LNCaP clone FGC (cell line): ENCODE measurements around the gene RXRB.

Experiments used
- DNase-seq: peaks from one replicate; pipeline ENCODE4 v3.0.0-alpha.2; 2011; ENCODE audit warnings: low read depth
- H3K4me3 ChIP-seq: 2 replicates; pipeline ENCODE4 v1.5.1; 2011; ENCODE audit warnings: mild to moderate bottlenecking, low read depth, low read length, control low read depth
- TF ChIP-seq, protein P1 (sequence below): IDR thresholded peaks from 2 replicates; pipeline ENCODE4 v1.5.1; 2012; ENCODE audit warnings: mild to moderate bottlenecking; ENCODE audit not compliant: control insufficient read depth, insufficient read depth; ENCODE audit errors: extremely low read depth

RXRB gene

DNA sequence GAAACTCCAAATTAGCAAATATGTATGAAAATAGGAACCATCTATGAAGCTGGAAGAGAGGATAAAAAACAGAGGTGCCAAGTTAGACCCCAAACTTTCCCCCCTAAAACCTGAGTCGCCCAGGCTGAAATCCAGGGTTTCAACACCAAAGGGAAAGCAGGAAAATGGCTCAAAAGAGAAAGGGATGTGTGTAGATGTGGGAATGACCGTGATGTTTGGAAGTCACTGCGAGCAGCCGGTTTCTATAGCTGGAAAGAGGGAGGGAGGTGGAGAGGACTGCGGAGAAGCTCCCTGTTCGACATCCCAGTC lies 12.3 kb upstream of the RXRB start:
- H3K4me3 ChIP-seq = no peak overlapping the region
- TF ChIP-seq, protein P1, sequence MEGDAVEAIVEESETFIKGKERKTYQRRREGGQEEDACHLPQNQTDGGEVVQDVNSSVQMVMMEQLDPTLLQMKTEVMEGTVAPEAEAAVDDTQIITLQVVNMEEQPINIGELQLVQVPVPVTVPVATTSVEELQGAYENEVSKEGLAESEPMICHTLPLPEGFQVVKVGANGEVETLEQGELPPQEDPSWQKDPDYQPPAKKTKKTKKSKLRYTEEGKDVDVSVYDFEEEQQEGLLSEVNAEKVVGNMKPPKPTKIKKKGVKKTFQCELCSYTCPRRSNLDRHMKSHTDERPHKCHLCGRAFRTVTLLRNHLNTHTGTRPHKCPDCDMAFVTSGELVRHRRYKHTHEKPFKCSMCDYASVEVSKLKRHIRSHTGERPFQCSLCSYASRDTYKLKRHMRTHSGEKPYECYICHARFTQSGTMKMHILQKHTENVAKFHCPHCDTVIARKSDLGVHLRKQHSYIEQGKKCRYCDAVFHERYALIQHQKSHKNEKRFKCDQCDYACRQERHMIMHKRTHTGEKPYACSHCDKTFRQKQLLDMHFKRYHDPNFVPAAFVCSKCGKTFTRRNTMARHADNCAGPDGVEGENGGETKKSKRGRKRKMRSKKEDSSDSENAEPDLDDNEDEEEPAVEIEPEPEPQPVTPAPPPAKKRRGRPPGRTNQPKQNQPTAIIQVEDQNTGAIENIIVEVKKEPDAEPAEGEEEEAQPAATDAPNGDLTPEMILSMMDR = no peak
- no peak for DNase-seq

DNA sequence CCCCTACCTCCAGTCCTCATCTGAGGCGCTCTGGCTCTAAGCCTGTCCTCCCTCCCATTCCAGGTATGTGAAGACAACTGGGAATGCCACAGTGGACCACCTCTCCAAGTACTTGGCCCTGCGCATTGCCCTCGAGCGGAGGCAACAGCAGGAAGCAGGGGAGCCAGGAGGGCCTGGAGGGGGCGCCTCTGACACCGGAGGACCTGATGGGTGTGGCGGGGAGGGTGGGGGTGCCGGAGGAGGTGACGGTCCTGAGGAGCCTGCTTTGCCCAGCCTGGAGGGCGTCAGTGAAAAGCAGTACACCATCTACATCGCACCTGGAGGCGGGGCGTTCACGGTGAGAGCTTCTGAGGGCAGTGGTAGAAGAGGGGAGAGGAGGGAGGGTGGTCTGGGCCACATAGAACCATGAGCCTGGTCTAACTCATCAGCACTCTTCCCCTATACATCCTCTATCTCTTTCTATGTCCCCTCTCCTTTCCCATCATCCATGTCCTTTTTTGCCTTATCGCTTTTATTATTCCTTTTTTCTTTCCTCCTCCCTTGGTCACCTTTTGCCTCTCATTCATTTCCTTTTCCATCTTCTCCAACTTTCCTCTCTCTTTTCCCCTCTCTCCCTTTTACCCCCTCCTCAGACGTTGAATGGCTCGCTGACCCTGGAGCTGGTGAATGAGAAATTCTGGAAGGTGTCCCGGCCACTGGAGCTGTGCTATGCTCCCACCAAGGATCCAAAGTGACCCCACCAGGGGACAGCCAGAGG lies 11.4 kb upstream of the RXRB start:
- DNase-seq = no peak
- no peak overlapping the region for H3K4me3 ChIP-seq
- TF ChIP-seq, protein P1 = no peak

DNA sequence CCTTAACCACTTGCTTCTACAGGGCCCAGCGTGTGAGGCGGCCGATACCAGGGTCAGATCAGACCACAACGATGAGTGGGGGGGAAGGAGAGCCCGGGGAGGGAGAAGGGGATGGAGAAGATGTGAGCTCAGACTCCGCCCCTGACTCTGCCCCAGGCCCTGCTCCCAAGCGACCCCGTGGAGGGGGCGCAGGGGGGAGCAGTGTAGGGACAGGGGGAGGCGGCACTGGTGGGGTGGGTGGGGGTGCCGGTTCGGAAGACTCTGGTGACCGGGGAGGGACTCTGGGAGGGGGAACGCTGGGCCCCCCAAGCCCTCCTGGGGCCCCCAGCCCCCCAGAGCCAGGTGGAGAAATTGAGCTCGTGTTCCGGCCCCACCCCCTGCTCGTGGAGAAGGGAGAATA lies 10.7 kb upstream of the RXRB start:
- H3K4me3 ChIP-seq = no peak overlapping the region
- DNase-seq = no peak
- TF ChIP-seq, protein P1 = no peak

GRCh38 chr6:33209856-33210255 lies 9.4 kb upstream of the RXRB start:
- DNase-seq = no peak
- TF ChIP-seq, protein P1 = no peak
- no peak overlapping the region for H3K4me3 ChIP-seq

- TF ChIP-seq, protein P1 = no peak
Measured at GRCh38 chr6:33208091-33208967, 7.9 kb upstream of the RXRB start, which contains the start of gene RING1. Gene RING1 (plus strand): TSS chr6:33208500. CDS start chr6:33208823, 323 bp downstream.

GRCh38 chr6:33207552-33208090 lies 7.2 kb upstream of the RXRB start:
- peak overlapping the region; percentile 78 for H3K4me3 ChIP-seq
- no peak for DNase-seq
- TF ChIP-seq, protein P1 = no peak

More at GRCh38 chr6:33208091-33208967, 7.9 kb upstream of the RXRB start, which contains the start of gene RING1:
- no peak for DNase-seq
- peak within 1 kb of the TSS; percentile 78 for H3K4me3 ChIP-seq
